OCI-LY7 (cell line): ENCODE measurements around the gene RRAD. TPM values are rescaled to one million over a fixed set of nuclear protein-coding genes. Genes with fewer than 3 reads are reported as not detected.

Experiments
- BruUV-seq: library from RNA; stranded (reverse); fragments of 400-500 nt; replicated peaks from 2 replicates; lab custom pipeline; 2021; lab: Mats Ljungman, UMichigan
- CTCF ChIA-PET: fragments of 300-600 bp; sonication (Branson Sonifier 250); formaldehyde crosslinking; loops from one replicate; lab custom pipeline; 2022; ENCODE audit warnings: antibody characterized with exemption; ENCODE audit not compliant: unreplicated experiment; lab: Charles Lee
- POLR2A ChIA-PET: fragments of 300-600 bp; sonication (Branson Sonifier 250); formaldehyde crosslinking; loops from one replicate; lab custom pipeline; 2022; ENCODE audit warnings: antibody characterized with exemption; lab: Charles Lee
- DNase-seq: peaks from one replicate; pipeline ENCODE4 v3.0.0-alpha.2; 2015; ENCODE audit warnings: low spot score
- H2AFZ ChIP-seq: fragments of 200-600 bp; sonication (generic), shearing (Covaris generic); 2 replicates; pipeline ENCODE4 v1.6.1; 2014; ENCODE audit warnings: mild to moderate bottlenecking, antibody characterized with exemption, low read length, moderate library complexity
- H3K27ac ChIP-seq: fragments of 200-600 bp; sonication (generic); 2 replicates; pipeline ENCODE4 v1.5.1; 2014; ENCODE audit warnings: mixed run types, low read depth, mild to moderate bottlenecking, moderate library complexity, low read length, inconsistent platforms; ENCODE audit not compliant: poor library complexity, severe bottlenecking
- H3K36me3 ChIP-seq: fragments of 200-600 bp; sonication (generic); 2 replicates; pipeline ENCODE4 v1.6.1; 2014; ENCODE audit warnings: mild to moderate bottlenecking, antibody characterized with exemption, low read length, moderate library complexity, mixed read lengths; ENCODE audit not compliant: insufficient read depth
- H3K4me1 ChIP-seq: fragments of 200-600 bp; sonication (generic); 2 replicates; pipeline ENCODE4 v1.5.1; 2014; ENCODE audit warnings: mild to moderate bottlenecking, low read length; ENCODE audit not compliant: insufficient read depth, poor library complexity, severe bottlenecking
- H3K4me2 ChIP-seq: fragments of 200-600 bp; sonication (generic); 2 replicates; pipeline ENCODE4 v1.6.1; 2014; ENCODE audit warnings: mild to moderate bottlenecking, low read length
- H3K4me3 ChIP-seq: fragments of 200-600 bp; sonication (generic); 2 replicates; pipeline ENCODE4 v1.5.1; 2014; ENCODE audit warnings: mild to moderate bottlenecking, low read depth, low read length; ENCODE audit not compliant: poor library complexity, severe bottlenecking
- H3K79me2 ChIP-seq: fragments of 200-600 bp; sonication (generic); 2 replicates; pipeline ENCODE4 v1.6.1; 2016; ENCODE audit warnings: low read depth, mild to moderate bottlenecking, low read length, moderate library complexity, mixed read lengths; ENCODE audit not compliant: insufficient read depth
- H3K9me2 ChIP-seq: fragments of 200-600 bp; sonication (generic); 2 replicates; pipeline ENCODE4 v1.6.1; 2016; ENCODE audit warnings: mild to moderate bottlenecking, low read length, mixed read lengths; ENCODE audit not compliant: insufficient read depth
- H3K9me3 ChIP-seq: fragments of 200-600 bp; sonication (generic); 2 replicates; pipeline ENCODE4 v1.6.1; 2014; ENCODE audit warnings: mild to moderate bottlenecking, mixed run types, low read length, mixed read lengths
- H4K20me1 ChIP-seq: fragments of 200-600 bp; sonication (generic); 2 replicates; pipeline ENCODE4 v1.6.1; 2014; ENCODE audit warnings: mild to moderate bottlenecking, antibody characterized with exemption, low read length, moderate library complexity, mixed read lengths; ENCODE audit not compliant: insufficient read depth
- EZH2phosphoT487 ChIP-seq: fragments of 200-600 bp; sonication (generic); IDR thresholded peaks from 2 replicates; pipeline ENCODE4 v1.6.1; 2018; ENCODE audit warnings: low read depth, borderline replicate concordance, mild to moderate bottlenecking, mixed run types, antibody characterized with exemption, low read length, moderate library complexity, mixed read lengths
- intact Hi-C: fragments of 100-400 bp; cut with micrococcal nuclease; formaldehyde crosslinking; loops from one replicate; pipeline ENCODE4 v1.10.0; 2022; ENCODE audit not compliant: unreplicated experiment
- total RNA-seq, 2 experiments: library from RNA; depleted of rRNA in 1 of 2; stranded (reverse); fragments of >200 nt in 1 of 2; shearing (Covaris generic) in 1 of 2; gene quantifications; 2 replicates each; pipeline ENCODE4 v1.2.3, GENCODE V29; 2014 to 2022
- TF ChIP-seq, protein P1 (sequence below): fragments of 200-600 bp; sonication (generic); conservative IDR thresholded peaks from 2 replicates; pipeline ENCODE4 v1.5.1; 2014; ENCODE audit warnings: mild to moderate bottlenecking, antibody characterized with exemption, low read length, moderate library complexity, mixed read lengths

RRAD gene
- total RNA-seq, 2 experiments from 2014 or later = 0.09 TPM; not detected in 1

GRCh38 chr16:66920924-66921680 is 4.2 kb downstream of the RRAD start:
- H3K79me2 ChIP-seq = no peaks in the 10 kb centered on the region

DNA sequence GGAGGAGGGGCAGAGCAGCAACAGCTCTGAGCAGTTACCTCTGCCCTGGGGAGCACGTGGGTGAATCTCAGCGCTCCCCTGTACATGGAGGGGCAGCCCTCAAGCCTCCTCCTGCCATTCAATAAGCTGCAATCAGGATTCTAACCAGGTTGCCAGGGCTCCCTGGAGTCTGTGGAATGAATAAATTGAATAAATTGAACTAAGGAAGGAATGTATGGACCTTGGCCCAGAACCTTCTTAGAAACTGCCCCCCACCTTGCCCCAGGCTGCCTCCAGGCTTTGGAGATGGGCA is 5.1 kb downstream of the RRAD start:
- POLR2A ChIA-PET = no interaction called here
- Histone ChIP-seq H3K4me3 (no peak overlapping the region), H3K79me2 (no peaks in the 10 kb centered on the region), H3K9me2 (no peaks in the 10 kb centered on the region), H2AFZ (no peak overlapping the region), H3K9me3 (no peaks in the 10 kb centered on the region), H4K20me1 (no peaks in the 10 kb centered on the region), H3K36me3 (no peaks in the 10 kb centered on the region), H3K4me2 (no peak overlapping the region), H3K27ac (no peak overlapping the region), H3K4me1 (no peaks in the 10 kb centered on the region)
- intact Hi-C loops = no loop called here
- TF ChIP-seq EZH2phosphoT487 = no peak
- TF ChIP-seq, protein P1, sequence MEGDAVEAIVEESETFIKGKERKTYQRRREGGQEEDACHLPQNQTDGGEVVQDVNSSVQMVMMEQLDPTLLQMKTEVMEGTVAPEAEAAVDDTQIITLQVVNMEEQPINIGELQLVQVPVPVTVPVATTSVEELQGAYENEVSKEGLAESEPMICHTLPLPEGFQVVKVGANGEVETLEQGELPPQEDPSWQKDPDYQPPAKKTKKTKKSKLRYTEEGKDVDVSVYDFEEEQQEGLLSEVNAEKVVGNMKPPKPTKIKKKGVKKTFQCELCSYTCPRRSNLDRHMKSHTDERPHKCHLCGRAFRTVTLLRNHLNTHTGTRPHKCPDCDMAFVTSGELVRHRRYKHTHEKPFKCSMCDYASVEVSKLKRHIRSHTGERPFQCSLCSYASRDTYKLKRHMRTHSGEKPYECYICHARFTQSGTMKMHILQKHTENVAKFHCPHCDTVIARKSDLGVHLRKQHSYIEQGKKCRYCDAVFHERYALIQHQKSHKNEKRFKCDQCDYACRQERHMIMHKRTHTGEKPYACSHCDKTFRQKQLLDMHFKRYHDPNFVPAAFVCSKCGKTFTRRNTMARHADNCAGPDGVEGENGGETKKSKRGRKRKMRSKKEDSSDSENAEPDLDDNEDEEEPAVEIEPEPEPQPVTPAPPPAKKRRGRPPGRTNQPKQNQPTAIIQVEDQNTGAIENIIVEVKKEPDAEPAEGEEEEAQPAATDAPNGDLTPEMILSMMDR = no peak
- CTCF ChIA-PET = interaction anchor here (1.3 kb wide), 1 partner anchor 8 kb away, joined by 3 read pairs; no protein-coding TSS in a partner anchor
- BruUV-seq = no TSS peak
- DNase-seq = no peak

More at GRCh38 chr16:66920924-66921680, 4.2 kb downstream of the RRAD start:
- POLR2A ChIA-PET = no interaction called here
- no peak overlapping the region for H3K4me2 ChIP-seq
- H3K27ac ChIP-seq = no peak overlapping the region
- H4K20me1 ChIP-seq = no peaks in the 10 kb centered on the region
- no peaks in the 10 kb centered on the region for H3K36me3 ChIP-seq
- no peak for DNase-seq
- no peak overlapping the region for H2AFZ ChIP-seq
- intact Hi-C loops = no loop called here
- no peaks in the 10 kb centered on the region for H3K9me2 ChIP-seq
- TF ChIP-seq EZH2phosphoT487 = no peak
- TF ChIP-seq, protein P1 = no peak
- CTCF ChIA-PET = no interaction called here
- no peaks in the 10 kb centered on the region for H3K4me1 ChIP-seq
- no peak overlapping the region for H3K4me3 ChIP-seq
- no peaks in the 10 kb centered on the region for H3K9me3 ChIP-seq
- BruUV-seq = no TSS peak
